Liver (tissue), 9 donors: ENCODE measurements around the gene THRAP3. TPM values are rescaled to one million over a fixed set of nuclear protein-coding genes. Genes with fewer than 3 reads are reported as not detected.

Source experiments
- DNase-seq: peaks from one replicate; pipeline ENCODE4 v3.0.0-alpha.2; 2017; ENCODE audit warnings: low spot score
- H3K27ac ChIP-seq, 2 donors: one replicate each; pipeline ENCODE4 v1.7.0; 2013; ENCODE audit warnings: inconsistent platforms in 2 of 2, low read length in 2 of 2, control low read depth in 1 of 2, low read depth in 1 of 2, mild to moderate bottlenecking in 1 of 2
- H3K27me3 ChIP-seq, 4 donors: one replicate each; pipeline versions ENCODE4 v1.6.1 to v1.7.0; 2013; ENCODE audit warnings: low read length in 3 of 4, inconsistent platforms in 1 of 4, mild to moderate bottlenecking in 1 of 4, moderate library complexity in 1 of 4; ENCODE audit not compliant: control insufficient read depth in 4 of 4, insufficient read depth in 4 of 4
- H3K36me3 ChIP-seq, 4 donors: one replicate each; pipeline versions ENCODE4 v1.6.1 to v1.7.0; 2013; ENCODE audit warnings: low read length in 3 of 4, mild to moderate bottlenecking in 3 of 4, low read depth in 1 of 4, moderate library complexity in 1 of 4; ENCODE audit not compliant: control insufficient read depth in 4 of 4, insufficient read depth in 3 of 4
- H3K4me1 ChIP-seq, 4 donors: one replicate each; pipeline versions ENCODE4 v1.6.1 to v1.7.0; 2013; ENCODE audit warnings: low read length in 3 of 4, mild to moderate bottlenecking in 3 of 4, moderate library complexity in 1 of 4; ENCODE audit not compliant: control insufficient read depth in 4 of 4, insufficient read depth in 4 of 4
- H3K4me3 ChIP-seq, 3 donors: one replicate each; pipeline versions ENCODE4 v1.6.1 to v1.7.0; 2013; ENCODE audit warnings: low read length in 3 of 3, control low read depth in 1 of 3, low read depth in 1 of 3, mild to moderate bottlenecking in 1 of 3
- H3K9ac ChIP-seq, 2 donors: one replicate each; pipeline ENCODE4 v1.7.0; 2013; ENCODE audit warnings: low read length in 2 of 2, mild to moderate bottlenecking in 2 of 2, moderate library complexity in 2 of 2, control low read depth in 1 of 2, low read depth in 1 of 2
- H3K9me3 ChIP-seq, 4 donors: one replicate each; pipeline versions ENCODE4 v1.6.1 to v1.7.0; 2013; ENCODE audit warnings: low read length in 3 of 4; ENCODE audit not compliant: control insufficient read depth in 4 of 4
- EGR1 ChIP-seq, 2 donors: IDR thresholded peaks; 2 replicates each; pipeline ENCODE4 v1.6.1; 2016 to 2018; ENCODE audit warnings: antibody characterized with exemption in 2 of 2, low read depth in 2 of 2
- FOXA1 ChIP-seq: IDR thresholded peaks from 2 replicates; pipeline ENCODE4 v1.6.1; 2016; ENCODE audit warnings: antibody characterized with exemption
- FOXA2 ChIP-seq: IDR thresholded peaks from 2 replicates; pipeline ENCODE4 v1.6.1; 2016; ENCODE audit warnings: antibody characterized with exemption
- GABPA ChIP-seq, 2 donors: IDR thresholded peaks in 1 of 2; conservative IDR thresholded peaks in 1 of 2; 2 replicates each; pipeline ENCODE4 v1.6.1; 2016; ENCODE audit warnings: antibody characterized with exemption in 2 of 2, mild to moderate bottlenecking in 1 of 2, moderate library complexity in 1 of 2
- HNF4A ChIP-seq, 2 donors: conservative IDR thresholded peaks; 2 replicates each; pipeline ENCODE4 v1.6.1; 2016; ENCODE audit warnings: antibody characterized with exemption in 2 of 2, mild to moderate bottlenecking in 2 of 2
- HNF4G ChIP-seq: IDR thresholded peaks from 2 replicates; pipeline ENCODE4 v1.6.1; 2016; ENCODE audit warnings: antibody characterized with exemption
- JUND ChIP-seq, 2 donors: IDR thresholded peaks; 2 replicates each; pipeline ENCODE4 v1.6.1; 2016; ENCODE audit warnings: antibody characterized with exemption in 2 of 2
- NR2F2 ChIP-seq: IDR thresholded peaks from 2 replicates; pipeline ENCODE4 v1.6.1; 2016; ENCODE audit warnings: antibody characterized with exemption
- RAD21 ChIP-seq, 2 donors: IDR thresholded peaks; 2 replicates each; pipeline ENCODE4 v1.6.1; 2016; ENCODE audit warnings: antibody characterized with exemption in 2 of 2, mild to moderate bottlenecking in 2 of 2
- RXRA ChIP-seq, 2 donors: IDR thresholded peaks; 2 replicates each; pipeline ENCODE4 v1.6.1; 2017 to 2018; ENCODE audit warnings: antibody characterized with exemption in 2 of 2, mild to moderate bottlenecking in 1 of 2
- SP1 ChIP-seq: IDR thresholded peaks from 2 replicates; pipeline ENCODE4 v1.6.1; 2018; ENCODE audit warnings: antibody characterized with exemption, mild to moderate bottlenecking
- TAF1 ChIP-seq: conservative IDR thresholded peaks from 2 replicates; pipeline ENCODE4 v1.6.1; 2016; ENCODE audit warnings: antibody characterized with exemption, mild to moderate bottlenecking
- YY1 ChIP-seq: IDR thresholded peaks from 2 replicates; pipeline ENCODE4 v1.6.1; 2016; ENCODE audit warnings: antibody characterized with exemption, mild to moderate bottlenecking
- WGBS: extraction: QIAGEN DNeasy Blood & Tissue Kit; methylation state at CpG from one replicate; pipeline ENCODE4 v1.1.7; 2013; 5-methylcytosine and 5-hydroxymethylcytosine counted together
- polyA plus RNA-seq, 2 donors: library from polyadenylated mRNA; stranded (reverse) in 1 of 2; unstranded in 1 of 2; fragments of 200-250 nt in 1 of 2; fragments of >200 nt in 1 of 2; fragmentation: Nextera tagmentation in 1 of 2; extraction: Ambion mirVana in 1 of 2; gene quantifications; one replicate each; pipeline versions ENCODE4 v1.2.1 to v1.2.3, GENCODE V29; 2013 to 2015
- total RNA-seq, 2 donors: library from RNA; depleted of rRNA; stranded (reverse); fragments of >200 nt; gene quantifications; one replicate each; pipeline ENCODE4 v1.2.3, GENCODE V29; 2014
- TF ChIP-seq, protein P1 (sequence below): IDR thresholded peaks from 2 replicates; pipeline ENCODE4 v1.6.1; 2016; ENCODE audit warnings: antibody characterized with exemption
- TF ChIP-seq, protein P2 (sequence below): IDR thresholded peaks from 2 replicates; pipeline ENCODE4 v1.6.1; 2016; ENCODE audit warnings: antibody characterized with exemption, mild to moderate bottlenecking
- TF ChIP-seq, protein P3 (sequence below): IDR thresholded peaks from 2 replicates; pipeline ENCODE4 v1.6.1; 2016; ENCODE audit warnings: antibody characterized with exemption
- TF ChIP-seq, protein P4 (sequence below): fragments of 150-350 bp; IDR thresholded peaks from 2 replicates; pipeline ENCODE4 v1.5.1; 2017; ENCODE audit warnings: improper control_type of control experiment, low read depth, low read length; ENCODE audit not compliant: missing input control
- TF ChIP-seq, protein P5 (sequence below): IDR thresholded peaks from 2 replicates; pipeline ENCODE4 v1.6.1; 2016; ENCODE audit warnings: antibody characterized with exemption
- donor health status: healthy.
- donor health status: healthy.
- donor health status: healthy.
- donor health status: healthy.
- donor health status: healthy.

THRAP3 gene
- total and polyA plus RNA-seq, 4 donors, result 21.3 to 55.1 (median 45.8) TPM

DNA sequence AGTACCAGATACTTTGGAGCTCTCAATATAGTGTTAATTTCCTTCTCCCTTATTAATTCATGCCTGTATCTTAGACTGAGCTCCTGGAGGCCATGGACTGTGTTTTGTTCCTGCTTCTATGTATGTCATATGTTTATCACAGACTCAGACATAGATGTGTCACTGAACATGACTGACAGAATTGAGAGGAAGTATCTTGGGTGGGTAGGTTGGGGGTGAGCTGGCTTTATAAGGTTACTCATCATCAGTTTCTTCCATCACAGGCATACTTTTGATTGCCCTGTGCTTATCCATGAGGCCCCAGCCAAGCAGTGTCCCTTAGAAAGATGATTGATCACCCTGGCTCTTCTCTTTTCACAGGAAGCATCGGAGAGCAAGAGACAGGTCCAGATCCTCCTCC is 76.3 kb downstream of the THRAP3 start:
- no peaks in the 10 kb centered on the region for H3K9me3 ChIP-seq
- 90% methylated on average over 1 of the region's 1 CpG for whole genome bisulfite sequencing
- peak overlapping the region; percentile 61 to 75 for H3K27ac ChIP-seq
- TF ChIP-seq HNF4G, result no peak
- TF ChIP-seq, protein P1, sequence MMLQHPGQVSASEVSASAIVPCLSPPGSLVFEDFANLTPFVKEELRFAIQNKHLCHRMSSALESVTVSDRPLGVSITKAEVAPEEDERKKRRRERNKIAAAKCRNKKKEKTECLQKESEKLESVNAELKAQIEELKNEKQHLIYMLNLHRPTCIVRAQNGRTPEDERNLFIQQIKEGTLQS, result no peak
- TF ChIP-seq GABPA (IDR thresholded peaks at IDR 0.05 in 1 of 2, conservative IDR thresholded peaks at IDR 0.05 in 1 of 2), result no peak
- peaks cover 18 to 69% (median 55%) of the 10 kb centered on the region in 4 donors for H3K36me3 ChIP-seq
- no peak overlapping the region for H3K4me3 ChIP-seq
- no peak for DNase-seq
- H3K9ac ChIP-seq, result no peak overlapping the region
- peaks cover 0 to 2% (median under 1%) of the 10 kb centered on the region in 4 donors for H3K4me1 ChIP-seq
- H3K27me3 ChIP-seq, result no peaks in the 10 kb centered on the region

DNA sequence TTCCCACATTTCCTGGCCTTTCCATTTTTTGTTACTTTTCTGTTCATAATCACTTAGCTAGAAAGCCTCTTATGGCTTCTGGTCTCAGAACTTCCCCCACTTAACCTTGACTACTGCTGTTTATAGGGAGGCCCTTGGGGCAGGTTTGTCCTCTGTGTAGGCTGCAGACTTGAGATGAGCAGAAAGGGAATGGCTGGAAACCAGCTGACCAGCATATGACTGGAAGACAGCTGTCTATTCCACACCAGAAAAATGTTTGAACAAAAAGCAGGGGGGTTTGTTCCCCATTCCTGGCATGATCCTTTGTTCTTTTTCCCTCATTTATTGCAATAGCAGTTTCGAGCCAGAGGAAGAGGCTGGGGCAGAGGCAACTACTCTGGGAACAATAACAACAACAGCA is 77.0 kb downstream of the THRAP3 start:
- H3K4me3 ChIP-seq, result no peak overlapping the region
- 83% methylated on average over 1 of the region's 1 CpG for WGBS
- peaks cover 3 to 9% (median 7%) of the 10 kb centered on the region in 4 donors for H3K4me1 ChIP-seq
- H3K36me3 ChIP-seq, result peaks cover 18 to 63% (median 52%) of the 10 kb centered on the region in 4 donors
- DNase-seq, result no peak
- no peak overlapping the region for H3K27ac ChIP-seq
- TF ChIP-seq, protein P2, sequence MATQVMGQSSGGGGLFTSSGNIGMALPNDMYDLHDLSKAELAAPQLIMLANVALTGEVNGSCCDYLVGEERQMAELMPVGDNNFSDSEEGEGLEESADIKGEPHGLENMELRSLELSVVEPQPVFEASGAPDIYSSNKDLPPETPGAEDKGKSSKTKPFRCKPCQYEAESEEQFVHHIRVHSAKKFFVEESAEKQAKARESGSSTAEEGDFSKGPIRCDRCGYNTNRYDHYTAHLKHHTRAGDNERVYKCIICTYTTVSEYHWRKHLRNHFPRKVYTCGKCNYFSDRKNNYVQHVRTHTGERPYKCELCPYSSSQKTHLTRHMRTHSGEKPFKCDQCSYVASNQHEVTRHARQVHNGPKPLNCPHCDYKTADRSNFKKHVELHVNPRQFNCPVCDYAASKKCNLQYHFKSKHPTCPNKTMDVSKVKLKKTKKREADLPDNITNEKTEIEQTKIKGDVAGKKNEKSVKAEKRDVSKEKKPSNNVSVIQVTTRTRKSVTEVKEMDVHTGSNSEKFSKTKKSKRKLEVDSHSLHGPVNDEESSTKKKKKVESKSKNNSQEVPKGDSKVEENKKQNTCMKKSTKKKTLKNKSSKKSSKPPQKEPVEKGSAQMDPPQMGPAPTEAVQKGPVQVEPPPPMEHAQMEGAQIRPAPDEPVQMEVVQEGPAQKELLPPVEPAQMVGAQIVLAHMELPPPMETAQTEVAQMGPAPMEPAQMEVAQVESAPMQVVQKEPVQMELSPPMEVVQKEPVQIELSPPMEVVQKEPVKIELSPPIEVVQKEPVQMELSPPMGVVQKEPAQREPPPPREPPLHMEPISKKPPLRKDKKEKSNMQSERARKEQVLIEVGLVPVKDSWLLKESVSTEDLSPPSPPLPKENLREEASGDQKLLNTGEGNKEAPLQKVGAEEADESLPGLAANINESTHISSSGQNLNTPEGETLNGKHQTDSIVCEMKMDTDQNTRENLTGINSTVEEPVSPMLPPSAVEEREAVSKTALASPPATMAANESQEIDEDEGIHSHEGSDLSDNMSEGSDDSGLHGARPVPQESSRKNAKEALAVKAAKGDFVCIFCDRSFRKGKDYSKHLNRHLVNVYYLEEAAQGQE, result no peak
- TF ChIP-seq FOXA2 (no peak), EGR1 (IDR thresholded peaks at IDR 0.05; ENCODE audit: low read depth in 2 of 2) (no peak), YY1 (no peak), RAD21 (IDR thresholded peaks at IDR 0.05) (no peak), TAF1 (no peak), FOXA1 (no peak), HNF4G (no peak), SP1 (no peak), RXRA (IDR thresholded peaks at IDR 0.05) (no peak), GABPA (IDR thresholded peaks at IDR 0.05 in 1 of 2, conservative IDR thresholded peaks at IDR 0.05 in 1 of 2) (no peak), JUND (IDR thresholded peaks at IDR 0.05) (no peak), NR2F2 (no peak), HNF4A (conservative IDR thresholded peaks at IDR 0.05) (no peak)
- TF ChIP-seq, protein P1, result no peak
- TF ChIP-seq, protein P3, sequence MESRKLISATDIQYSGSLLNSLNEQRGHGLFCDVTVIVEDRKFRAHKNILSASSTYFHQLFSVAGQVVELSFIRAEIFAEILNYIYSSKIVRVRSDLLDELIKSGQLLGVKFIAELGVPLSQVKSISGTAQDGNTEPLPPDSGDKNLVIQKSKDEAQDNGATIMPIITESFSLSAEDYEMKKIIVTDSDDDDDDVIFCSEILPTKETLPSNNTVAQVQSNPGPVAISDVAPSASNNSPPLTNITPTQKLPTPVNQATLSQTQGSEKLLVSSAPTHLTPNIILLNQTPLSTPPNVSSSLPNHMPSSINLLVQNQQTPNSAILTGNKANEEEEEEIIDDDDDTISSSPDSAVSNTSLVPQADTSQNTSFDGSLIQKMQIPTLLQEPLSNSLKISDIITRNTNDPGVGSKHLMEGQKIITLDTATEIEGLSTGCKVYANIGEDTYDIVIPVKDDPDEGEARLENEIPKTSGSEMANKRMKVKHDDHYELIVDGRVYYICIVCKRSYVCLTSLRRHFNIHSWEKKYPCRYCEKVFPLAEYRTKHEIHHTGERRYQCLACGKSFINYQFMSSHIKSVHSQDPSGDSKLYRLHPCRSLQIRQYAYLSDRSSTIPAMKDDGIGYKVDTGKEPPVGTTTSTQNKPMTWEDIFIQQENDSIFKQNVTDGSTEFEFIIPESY, result no peak
- TF ChIP-seq, protein P4, sequence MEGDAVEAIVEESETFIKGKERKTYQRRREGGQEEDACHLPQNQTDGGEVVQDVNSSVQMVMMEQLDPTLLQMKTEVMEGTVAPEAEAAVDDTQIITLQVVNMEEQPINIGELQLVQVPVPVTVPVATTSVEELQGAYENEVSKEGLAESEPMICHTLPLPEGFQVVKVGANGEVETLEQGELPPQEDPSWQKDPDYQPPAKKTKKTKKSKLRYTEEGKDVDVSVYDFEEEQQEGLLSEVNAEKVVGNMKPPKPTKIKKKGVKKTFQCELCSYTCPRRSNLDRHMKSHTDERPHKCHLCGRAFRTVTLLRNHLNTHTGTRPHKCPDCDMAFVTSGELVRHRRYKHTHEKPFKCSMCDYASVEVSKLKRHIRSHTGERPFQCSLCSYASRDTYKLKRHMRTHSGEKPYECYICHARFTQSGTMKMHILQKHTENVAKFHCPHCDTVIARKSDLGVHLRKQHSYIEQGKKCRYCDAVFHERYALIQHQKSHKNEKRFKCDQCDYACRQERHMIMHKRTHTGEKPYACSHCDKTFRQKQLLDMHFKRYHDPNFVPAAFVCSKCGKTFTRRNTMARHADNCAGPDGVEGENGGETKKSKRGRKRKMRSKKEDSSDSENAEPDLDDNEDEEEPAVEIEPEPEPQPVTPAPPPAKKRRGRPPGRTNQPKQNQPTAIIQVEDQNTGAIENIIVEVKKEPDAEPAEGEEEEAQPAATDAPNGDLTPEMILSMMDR, result no peak
- TF ChIP-seq, protein P5, sequence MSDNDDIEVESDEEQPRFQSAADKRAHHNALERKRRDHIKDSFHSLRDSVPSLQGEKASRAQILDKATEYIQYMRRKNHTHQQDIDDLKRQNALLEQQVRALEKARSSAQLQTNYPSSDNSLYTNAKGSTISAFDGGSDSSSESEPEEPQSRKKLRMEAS, result no peak
- H3K9ac ChIP-seq, result no peak overlapping the region
- H3K9me3 ChIP-seq, result no peaks in the 10 kb centered on the region
- H3K27me3 ChIP-seq, result no peaks in the 10 kb centered on the region
